GM11168 (cell line): ENCODE data around the gene ANKRD27.
"Not testable (repeated sequence)": the region's sequence is repeated elsewhere in the genome, so short reads cannot be mapped to it uniquely, and the experiment has no call there.

ENCODE experiments used
- in situ Hi-C: fragments of 300-500 bp; cut with MboI; formaldehyde crosslinking; loops from one replicate; pipeline ENCODE4 v1.12.0; 2022; ENCODE audit warnings: low sequenced_read_pairs; ENCODE audit not compliant: unreplicated experiment

ANKRD27 gene

GRCh38 chr19:32656379-32656778, 18.6 kb downstream of the ANKRD27 start:
- in situ Hi-C loops = not testable (repeated sequence)

GRCh38 chr19:32653599-32653915, 21.4 kb downstream of the ANKRD27 start:
- in situ Hi-C loops = no loop called here

- in situ Hi-C loops = no loop called here
Measured at GRCh38 chr19:32652894-32653598, 21.9 kb downstream of the ANKRD27 start.

GRCh38 chr19:32652331-32652730, 22.6 kb downstream of the ANKRD27 start:
- in situ Hi-C loops = not testable (repeated sequence)

- in situ Hi-C loops = no loop called here
Measured at GRCh38 chr19:32651729-32652140, 23.2 kb downstream of the ANKRD27 start.

GRCh38 chr19:32650671-32651070, 24.3 kb downstream of the ANKRD27 start:
- in situ Hi-C loops = no loop called here

- in situ Hi-C loops = no loop called here
Measured at GRCh38 chr19:32649751-32650150, 25.2 kb downstream of the ANKRD27 start.

- in situ Hi-C loops = no loop called here
Measured at GRCh38 chr19:32647361-32647760, 27.6 kb downstream of the ANKRD27 start.

GRCh38 chr19:32646556-32646955, 28.4 kb downstream of the ANKRD27 start:
- in situ Hi-C loops = no loop called here

GRCh38 chr19:32642771-32643170, 32.2 kb downstream of the ANKRD27 start:
- in situ Hi-C loops = no loop called here

- in situ Hi-C loops = no loop called here
Measured at GRCh38 chr19:32638625-32639024, 36.4 kb downstream of the ANKRD27 start.

- in situ Hi-C loops = no loop called here
Measured at GRCh38 chr19:32637480-32637879, 37.5 kb downstream of the ANKRD27 start.

GRCh38 chr19:32631381-32631780, 43.6 kb downstream of the ANKRD27 start:
- in situ Hi-C loops = no loop called here

- in situ Hi-C loops = no loop called here
Measured at GRCh38 chr19:32630338-32630737, 44.6 kb downstream of the ANKRD27 start.

- in situ Hi-C loops = no loop called here
Measured at GRCh38 chr19:32627714-32628270, 47.2 kb downstream of the ANKRD27 start.

- in situ Hi-C loops = no loop called here
Measured at GRCh38 chr19:32626969-32627368, 48.0 kb downstream of the ANKRD27 start.

- in situ Hi-C loops = no loop called here
Measured at GRCh38 chr19:32624410-32624809, 50.6 kb downstream of the ANKRD27 start.

- in situ Hi-C loops = no loop called here
Measured at GRCh38 chr19:32622002-32622401, 53.0 kb downstream of the ANKRD27 start.

- in situ Hi-C loops = no loop called here
Measured at GRCh38 chr19:32619051-32619685, 55.8 kb downstream of the ANKRD27 start.

- in situ Hi-C loops = no loop called here
Measured at GRCh38 chr19:32615569-32615968, 59.4 kb downstream of the ANKRD27 start.

- in situ Hi-C loops = no loop called here
Measured at GRCh38 chr19:32614916-32615315, 60.1 kb downstream of the ANKRD27 start.

GRCh38 chr19:32613008-32613407, 62.0 kb downstream of the ANKRD27 start:
- in situ Hi-C loops = no loop called here
